Heart left ventricle (tissue), 16 donors: ENCODE measurements around the gene ATP1A4. TPM values are rescaled to one million over a fixed set of nuclear protein-coding genes. Genes with fewer than 3 reads are reported as not detected.

Experiments
- ATAC-seq, 4 donors: fragments of 200-7000 bp; cut with Tn5 transposase; one replicate each; pipeline ENCODE4 v1.9.1; 2020 to 2022; ENCODE audit warnings: moderate library complexity in 4 of 4, mild to moderate bottlenecking in 3 of 4, moderate number of reproducible peaks in 1 of 4
- DNase-seq, 5 donors: peaks; one replicate each; pipeline ENCODE4 v3.0.0-alpha.2; 2020
- H3K27ac ChIP-seq, 12 donors: fragments of 200-600 bp; sonication (generic) in 4 of 12; one replicate each; pipeline versions ENCODE4 v1.5.0 to v1.8.0; 2016 to 2022; ENCODE audit warnings: mild to moderate bottlenecking in 2 of 12
- H3K27me3 ChIP-seq, 9 donors: fragments of 200-600 bp; sonication (generic) in 2 of 9; one replicate each; pipeline versions ENCODE4 v1.5.1 to v1.8.0; 2016 to 2022; ENCODE audit warnings: mild to moderate bottlenecking in 3 of 9
- H3K36me3 ChIP-seq, 9 donors: fragments of 200-600 bp; sonication (generic) in 2 of 9; one replicate each; pipeline versions ENCODE4 v1.5.0 to v1.8.0; 2018 to 2022; ENCODE audit warnings: mild to moderate bottlenecking in 2 of 9
- H3K4me1 ChIP-seq, 12 donors: fragments of 200-600 bp; sonication (generic) in 4 of 12; one replicate each; pipeline versions ENCODE4 v1.5.0 to v1.8.0; 2016 to 2022; ENCODE audit warnings: mild to moderate bottlenecking in 3 of 12
- H3K4me3 ChIP-seq, 12 donors: fragments of 200-600 bp; sonication (generic) in 4 of 12; one replicate each; pipeline versions ENCODE4 v1.5.0 to v1.8.0; 2017 to 2022; ENCODE audit warnings: mild to moderate bottlenecking in 9 of 12, moderate library complexity in 4 of 12
- H3K9me3 ChIP-seq, 12 donors: fragments of 200-600 bp; sonication (generic) in 4 of 12; one replicate each; pipeline versions ENCODE4 v1.5.0 to v1.8.0; 2016 to 2022; ENCODE audit warnings: mild to moderate bottlenecking in 1 of 12
- CTCF ChIP-seq, 12 donors: fragments of 200-600 bp; sonication (generic) in 4 of 12; IDR thresholded peaks; one replicate each; pipeline versions ENCODE4 v1.5.0 to v1.8.0; 2018 to 2022; ENCODE audit warnings: antibody characterized with exemption in 12 of 12, mild to moderate bottlenecking in 5 of 12
- POLR2A ChIP-seq, 2 donors: fragments of 450-650 bp; IDR thresholded peaks; one replicate each; pipeline ENCODE4 v1.6.1; 2017; ENCODE audit warnings: antibody characterized with exemption in 2 of 2, mild to moderate bottlenecking in 2 of 2, moderate library complexity in 2 of 2
- WGBS, 4 donors: extraction: QIAGEN DNeasy Blood & Tissue Kit in 2 of 4; methylation state at CpG; one replicate each; pipeline versions ENCODE4 v1.1.5 to v1.1.7; 2013 to 2018; 5-methylcytosine and 5-hydroxymethylcytosine counted together
- intact Hi-C, 10 donors: fragments of 100-400 bp; cut with DNase I; formaldehyde crosslinking; loops; one replicate each; pipeline versions ENCODE4 v1.11.1 to v1.14.2; 2022
- polyA plus RNA-seq, 2 donors: library from polyadenylated mRNA; stranded (reverse); fragments of 200-250 nt; gene quantifications; one replicate each; pipeline ENCODE4 v1.2.3, GENCODE V29; 2013
- total RNA-seq, 9 donors: library from RNA; depleted of rRNA in 2 of 9; stranded (reverse); fragments of >200 nt in 2 of 9; fragmentation: NEBNext Ultra II Directional in 3 of 9; extraction: Animal tissue kit (Norgen Biotek cat#: 25700) in 3 of 9; gene quantifications; one replicate each; pipeline versions ENCODE4 v1.1.0 to v1.2.4, GENCODE V29; 2016 to 2023
- donor health status: ischemic (EF 13 %, LVEDD 7.1; RV severe dilation, severe dysfunction).
- donor health status: healthy with polysubstance abuse.
- donor health status: DM: no; HTN: yes; CAD: no.
- donor health status: DM: no; HTN: no; CAD: no.
- donor health status: ischemic (EF 25% LVEDD 6.9; RV normal size, moderate dysfunction).
- donor health status: ischemic (EF 25% LVEDD 5.7; RV mildly dilated, moderate dysfunction).
- donor health status: healthy.
- donor health status: DM: yes; HTN: yes; CAD: no.
- donor health status: ischemic (EF 35%, LVEDD 5.7; RV mildly dilated, moderate dysfunction).
- donor health status: nonischemic (EF 11% LVEDD 7.7; RV severe dilation, severe dysfunction).
- donor health status: DM: yes; HTN: yes; CAD: no.
- donor health status: PGD.
- donor health status: ischemic (EF 29% LVEDD 5.4; RV normal size, mild dysfunction).
- donor health status: nonischemic (EF 23%, LVEDD 6.1; RV moderate dilation, normal function).

The ATP1A4 gene
- total and polyA plus RNA-seq, 11 donors, result 0.09 to 1.3 (median 0.25) TPM; not detected in 6

GRCh38 chr1:160197231-160197630 lies 45.8 kb downstream of the ATP1A4 start:
- ATAC-seq (no peak), DNase-seq (peak in 1 of 5 donors; percentile 59)
- TF ChIP-seq CTCF (IDR thresholded peaks at IDR 0.05) (no peak), POLR2A (IDR thresholded peaks at IDR 0.05) (no peak)
- Histone ChIP-seq H3K4me3 (no peak overlapping the region), H3K4me1 (peaks cover 0 to 15% (median 7%) of the 10 kb centered on the region in 12 donors), H3K27me3 (no peaks in the 10 kb centered on the region), H3K27ac (no peak overlapping the region), H3K9me3 (no peaks in the 10 kb centered on the region), H3K36me3 (no peaks in the 10 kb centered on the region)
- 75 to 85% (median 78%) methylated on average over 4 of the region's 4 CpGs for WGBS, 4 donors
- intact Hi-C loops, result loop anchor here in 4 of 10 donors (10.0 kb wide), 4 partner anchors 48 to 178 kb away; partner anchors contain the start of gene ATP1A2 (in 1 of the 4)

DNA sequence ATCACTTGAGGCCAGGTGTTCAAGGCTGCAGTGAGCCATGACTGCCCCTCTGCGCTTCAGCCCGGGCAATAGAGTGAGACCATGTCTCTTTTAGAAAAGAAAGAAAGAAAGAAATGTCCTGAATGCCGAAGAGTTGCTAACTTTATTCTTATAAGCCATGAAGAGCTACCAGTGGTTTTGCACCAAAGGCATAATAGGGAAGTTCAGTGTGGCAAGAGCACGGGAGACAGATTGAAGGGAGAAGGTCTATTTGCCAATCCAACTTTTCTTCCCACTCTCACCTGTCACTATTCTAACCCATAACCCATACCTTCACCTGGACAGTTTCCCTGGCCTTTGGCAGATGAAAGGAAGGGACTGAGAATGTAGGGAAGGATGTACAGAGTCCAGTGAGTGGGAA lies 49.4 kb downstream of the ATP1A4 start:
- Histone ChIP-seq H3K4me3 (no peak overlapping the region), H3K36me3 (no peaks in the 10 kb centered on the region), H3K9me3 (no peaks in the 10 kb centered on the region), H3K27ac (no peak overlapping the region), H3K4me1 (peaks cover 0 to 16% (median 8%) of the 10 kb centered on the region in 12 donors), H3K27me3 (no peaks in the 10 kb centered on the region)
- TF ChIP-seq POLR2A (IDR thresholded peaks at IDR 0.05) (no peak), CTCF (IDR thresholded peaks at IDR 0.05) (no peak)
- intact Hi-C loops, result no loop called here
- WGBS, 4 donors, result 91 to 95% (median 93%) methylated on average over 4 of the region's 4 CpGs
- DNase-seq (no peak), ATAC-seq (no peak)

- intact Hi-C loops, result loop anchor here in 2 of 10 donors (5.0 kb wide), 2 partner anchors 38 to 53 kb away; no protein-coding TSS in a partner anchor
Measured at GRCh38 chr1:160204526-160205241, 53.3 kb downstream of the ATP1A4 start.

More at GRCh38 chr1:160204526-160205241, 53.3 kb downstream of the ATP1A4 start:
- Histone ChIP-seq H3K4me1 (peaks cover 22 to 53% (median 45%) of the 10 kb centered on the region in 12 donors), H3K27me3 (no peaks in the 10 kb centered on the region), H3K4me3 (peak overlapping the region; percentile 60 to 99 (median 88)), H3K36me3 (peaks cover 0 to 29% (median 3%) of the 10 kb centered on the region in 9 donors), H3K9me3 (no peaks in the 10 kb centered on the region), H3K27ac (peak overlapping the region in 11 of 12 donors; percentile 83 to 98 (median 91))
- peak in 1 of 4 donors; percentile 0 for ATAC-seq
- no peak for TF ChIP-seq CTCF (IDR thresholded peaks at IDR 0.05)
- no peak for DNase-seq
- 21 to 25% (median 23%) methylated on average over 7 of the region's 7 CpGs for WGBS, 4 donors
